ENCODE measurements around the gene MRPL40.
"Not testable (repeated sequence)": the region's sequence is repeated elsewhere in the genome, so short reads cannot be mapped to it uniquely, and the experiment has no call there.

The MRPL40 gene

GRCh38 chr22:19442166-19442565, 9.8 kb downstream of the MRPL40 start:
- no peak for DNase-seq

- DNase-seq, result no peak
Measured at GRCh38 chr22:19443544-19444211, 11.3 kb downstream of the MRPL40 start.

GRCh38 chr22:19445279-19445982, 13.1 kb downstream of the MRPL40 start:
- DNase-seq, result not testable (repeated sequence)

- DNase-seq, result no peak
Measured at GRCh38 chr22:19446603-19447329, 14.4 kb downstream of the MRPL40 start.

GRCh38 chr22:19447330-19448075, 15.2 kb downstream of the MRPL40 start, which contains the start of gene C22orf39:
Gene C22orf39, minus strand, starts transcription at chr22:19447711. Its CDS starts 23 bp downstream, at chr22:19447688.
- DNase-seq, result peak; percentile 58 to 79 (median 70)

- no peak for DNase-seq
Measured at GRCh38 chr22:19448076-19448607, 15.8 kb downstream of the MRPL40 start.

GRCh38 chr22:19448739-19449421, 16.5 kb downstream of the MRPL40 start:
- DNase-seq, result no peak

GRCh38 chr22:19449422-19449767, 17.1 kb downstream of the MRPL40 start:
- DNase-seq, result no peak

GRCh38 chr22:19450363-19451175, 18.2 kb downstream of the MRPL40 start:
- DNase-seq, result no peak

- DNase-seq, result no peak
Measured at GRCh38 chr22:19451570-19451969, 19.2 kb downstream of the MRPL40 start.

- DNase-seq, result no peak
Measured at GRCh38 chr22:19453718-19454117, 21.4 kb downstream of the MRPL40 start.

- no peak for DNase-seq
Measured at GRCh38 chr22:19454156-19454555, 21.8 kb downstream of the MRPL40 start.

GRCh38 chr22:19455033-19455432, 22.7 kb downstream of the MRPL40 start:
- DNase-seq, result no peak

- no peak for DNase-seq
Measured at GRCh38 chr22:19455585-19456370, 23.4 kb downstream of the MRPL40 start.

GRCh38 chr22:19456541-19456940, 24.2 kb downstream of the MRPL40 start:
- no peak for DNase-seq

GRCh38 chr22:19457828-19458428, 25.6 kb downstream of the MRPL40 start:
- no peak for DNase-seq

- DNase-seq, result no peak
Measured at GRCh38 chr22:19460036-19460435, 27.7 kb downstream of the MRPL40 start.

GRCh38 chr22:19461506-19461905, 29.2 kb downstream of the MRPL40 start:
- no peak for DNase-seq

GRCh38 chr22:19463008-19463407, 30.7 kb downstream of the MRPL40 start:
- DNase-seq, result no peak
